Natural killer cell (primary cell): ENCODE measurements around the gene RAB6B. TPM values are rescaled to one million over a fixed set of nuclear protein-coding genes. Genes with fewer than 3 reads are reported as not detected.

ENCODE experiments used
- ATAC-seq, 3 donors: fragments of 150-1000 bp in 2 of 3; fragments of 200-7000 bp in 1 of 3; cut with Tn5 transposase; 1 replicate in 1 of 3; 2 replicates in 2 of 3; pipeline ENCODE4 v1.10.0; 2021; ENCODE audit warnings: mild to moderate bottlenecking in 2 of 3, moderate library complexity in 2 of 3
- DNase-seq, 2 donors: peaks; one replicate each; pipeline versions ENCODE4 v3.0.0 to v3.0.0-alpha.2; 2013 to 2021; ENCODE audit warnings: mixed read lengths in 1 of 2
- H3K27ac ChIP-seq: one replicate; pipeline ENCODE4 v1.5.1; 2013; ENCODE audit warnings: mild to moderate bottlenecking, low read length
- H3K27me3 ChIP-seq: one replicate; pipeline ENCODE4 v1.6.1; 2013; ENCODE audit warnings: low read length; ENCODE audit not compliant: control insufficient read depth, insufficient read depth
- H3K36me3 ChIP-seq: one replicate; pipeline ENCODE4 v1.6.1; 2013; ENCODE audit warnings: low read length; ENCODE audit not compliant: control insufficient read depth, insufficient read depth
- H3K4me1 ChIP-seq: one replicate; pipeline ENCODE4 v1.6.1; 2013; ENCODE audit warnings: low read length; ENCODE audit not compliant: control insufficient read depth, insufficient read depth
- H3K4me3 ChIP-seq: one replicate; pipeline ENCODE4 v1.5.1; 2013; ENCODE audit warnings: low read length
- H3K9me3 ChIP-seq: one replicate; pipeline ENCODE4 v1.6.1; 2013; ENCODE audit warnings: low read length; ENCODE audit not compliant: control insufficient read depth, insufficient read depth
- H3K27ac Mint-ChIP-seq, 2 donors: one replicate each; pipeline ENCODE4 v1.8.0; 2022; ENCODE audit warnings: mild to moderate bottlenecking in 2 of 2, mixed read lengths in 2 of 2, moderate library complexity in 1 of 2
- H3K27me3 Mint-ChIP-seq, 2 donors: one replicate each; pipeline ENCODE4 v1.8.0; 2022; ENCODE audit warnings: low read depth in 2 of 2, mixed read lengths in 2 of 2
- H3K36me3 Mint-ChIP-seq: one replicate; pipeline ENCODE4 v1.8.0; 2022; ENCODE audit warnings: mixed read lengths
- H3K4me1 Mint-ChIP-seq, 2 donors: one replicate each; pipeline ENCODE4 v1.8.0; 2022; ENCODE audit warnings: mixed read lengths in 2 of 2
- H3K4me3 Mint-ChIP-seq: one replicate; pipeline ENCODE4 v1.8.0; 2022; ENCODE audit warnings: mild to moderate bottlenecking, moderate library complexity, mixed read lengths
- H3K9me3 Mint-ChIP-seq, 2 donors: one replicate each; pipeline ENCODE4 v1.8.0; 2022; ENCODE audit warnings: mixed read lengths in 2 of 2
- CTCF ChIP-seq: fragments of 200-600 bp; IDR thresholded peaks from one replicate; pipeline ENCODE4 v1.8.0; 2022; ENCODE audit warnings: antibody characterized with exemption
- WGBS: methylation state at CpG from one replicate; pipeline ENCODE4 v1.1.7; 2013; ENCODE audit warnings: missing lambda C conversion rate; ENCODE audit not compliant: insufficient coverage; 5-methylcytosine and 5-hydroxymethylcytosine counted together
- intact Hi-C: fragments of 100-400 bp; cut with micrococcal nuclease; formaldehyde crosslinking; loops from one replicate; pipeline ENCODE4 v1.14.2; 2022
- total RNA-seq, 4 donors: library from RNA; stranded (reverse); fragments of 120-200 nt in 1 of 4; gene quantifications; one replicate each; pipeline versions ENCODE4 v1.2.3 to v1.2.4, GENCODE V29; 2013 to 2022

Gene RAB6B
- total RNA-seq, 3 donors from 2014 or later (not counting 1 experiment from before 2014, with no cell fraction given), result 1.4 to 2.7 (median 1.6) TPM

- H3K27me3 Mint-ChIP-seq, result peaks cover 17 to 18% of the 10 kb centered on the region in 2 donors
- no peaks in the 10 kb centered on the region for H3K36me3 Mint-ChIP-seq
- no peaks in the 10 kb centered on the region for H3K27me3 ChIP-seq
- peaks cover 5 to 17% of the 10 kb centered on the region in 2 donors for H3K4me1 Mint-ChIP-seq
- no peak for DNase-seq
- H3K36me3 ChIP-seq, result no peaks in the 10 kb centered on the region
- peak overlapping the region; percentile 31 for H3K4me3 Mint-ChIP-seq
- H3K9me3 ChIP-seq, result no peaks in the 10 kb centered on the region
- H3K4me3 ChIP-seq, result no peak overlapping the region
- WGBS, result 78% methylated on average over 20 of the region's 20 CpGs
- intact Hi-C loops, result loop anchor here (5.0 kb wide), 2 partner anchors 111 to 1201 kb away; no protein-coding TSS in a partner anchor
- no peak overlapping the region for H3K27ac ChIP-seq
- H3K4me1 ChIP-seq, result peaks cover 10% of the 10 kb centered on the region
- no peak for TF ChIP-seq CTCF
- no peaks in the 10 kb centered on the region for H3K9me3 Mint-ChIP-seq
- no peak for ATAC-seq
- H3K27ac Mint-ChIP-seq, result peak overlapping the region in 1 of 2 donors; percentile 29
Measured at GRCh38 chr3:133928136-133928893, 32.6 kb upstream of the RAB6B start.

GRCh38 chr3:133927540-133928066 lies 31.9 kb upstream of the RAB6B start:
- WGBS, result 1% methylated on average over 51 of the region's 51 CpGs
- peaks cover 10% of the 10 kb centered on the region for H3K4me1 ChIP-seq
- Mint-ChIP-seq H3K36me3 (no peaks in the 10 kb centered on the region), H3K4me3 (peak overlapping the region; percentile 81), H3K9me3 (no peaks in the 10 kb centered on the region), H3K27ac (peak overlapping the region in 1 of 2 donors; percentile 52), H3K27me3 (peaks cover 18 to 19% of the 10 kb centered on the region in 2 donors), H3K4me1 (peaks cover 5 to 17% of the 10 kb centered on the region in 2 donors)
- peak overlapping the region; percentile 41 for H3K4me3 ChIP-seq
- DNase-seq (peak; percentile 71 to 89), ATAC-seq (peak; percentile 92 to 99 (median 97))
- no peaks in the 10 kb centered on the region for H3K36me3 ChIP-seq
- no peaks in the 10 kb centered on the region for H3K27me3 ChIP-seq
- intact Hi-C loops, result loop anchor here (5.0 kb wide), 2 partner anchors 110 to 1200 kb away; no protein-coding TSS in a partner anchor
- H3K27ac ChIP-seq, result no peak overlapping the region
- no peaks in the 10 kb centered on the region for H3K9me3 ChIP-seq
- peak; percentile 66 for TF ChIP-seq CTCF

- Histone ChIP-seq H3K4me3 (peak overlapping the region; percentile 41), H3K4me1 (peaks cover 10% of the 10 kb centered on the region), H3K27ac (no peak overlapping the region), H3K36me3 (no peaks in the 10 kb centered on the region), H3K27me3 (no peaks in the 10 kb centered on the region), H3K9me3 (no peaks in the 10 kb centered on the region)
- Mint-ChIP-seq H3K27ac (peak overlapping the region in 1 of 2 donors; percentile 52), H3K4me1 (peaks cover 5 to 17% of the 10 kb centered on the region in 2 donors), H3K9me3 (no peaks in the 10 kb centered on the region), H3K36me3 (no peaks in the 10 kb centered on the region), H3K27me3 (peaks cover 18 to 21% of the 10 kb centered on the region in 2 donors), H3K4me3 (peak overlapping the region; percentile 81)
- intact Hi-C loops, result loop anchor here (5.0 kb wide), 2 partner anchors 110 to 1200 kb away; no protein-coding TSS in a partner anchor
- no peak for TF ChIP-seq CTCF
- peak in 1 of 2 donors; percentile 9 for DNase-seq
- WGBS, result 22% methylated on average over 34 of the region's 34 CpGs
- no peak for ATAC-seq
Measured at GRCh38 chr3:133926736-133927539, 31.3 kb upstream of the RAB6B start.
